Gastrocnemius medialis (tissue), 4 donors: Measurements from ENCODE around the gene ALG12.

ENCODE experiments used
- POLR2A ChIP-seq, 2 donors: fragments of 450-650 bp; IDR thresholded peaks; one replicate each; pipeline ENCODE4 v1.6.1; 2017; ENCODE audit warnings: antibody characterized with exemption in 2 of 2, mild to moderate bottlenecking in 2 of 2, moderate library complexity in 2 of 2
- TF ChIP-seq, protein P1 (sequence below), 5 experiments: fragments of 450-650 bp in 3 of 5; fragments of 200-600 bp in 2 of 5; sonication (generic) in 2 of 5; IDR thresholded peaks in 4 of 5; conservative IDR thresholded peaks in 1 of 5; 1 replicate in 4 of 5; 2 replicates in 1 of 5; pipeline ENCODE4 v1.5.1; 2016 to 2019; ENCODE audit warnings: antibody characterized with exemption in 5 of 5, mild to moderate bottlenecking in 3 of 5, moderate library complexity in 3 of 5

DNA sequence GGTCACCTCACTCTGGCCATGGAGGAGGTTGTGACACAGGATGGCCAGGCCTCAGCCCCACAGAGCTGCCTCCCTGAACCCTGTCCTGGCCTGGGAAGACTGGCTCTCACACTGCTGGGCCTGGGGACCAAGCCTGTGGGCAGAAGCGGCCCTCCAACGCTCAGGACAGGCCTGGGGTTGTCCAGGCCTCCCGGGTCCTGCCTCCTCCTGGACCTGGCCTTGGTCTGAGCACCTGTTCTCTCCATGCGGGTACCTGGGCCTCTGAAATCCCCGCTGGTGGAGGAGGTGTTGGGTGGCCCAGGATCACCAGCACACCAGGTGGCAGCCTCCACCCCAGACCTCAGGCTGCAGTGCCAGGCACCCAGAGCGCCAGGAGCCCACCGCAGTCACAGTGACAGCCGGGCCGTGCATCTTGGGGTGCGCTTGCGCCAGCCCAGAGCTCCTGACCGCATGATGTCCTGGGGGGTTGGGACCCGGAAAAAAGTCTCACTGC is 26.2 kb upstream of the ALG12 start:
- TF ChIP-seq, protein P1, sequence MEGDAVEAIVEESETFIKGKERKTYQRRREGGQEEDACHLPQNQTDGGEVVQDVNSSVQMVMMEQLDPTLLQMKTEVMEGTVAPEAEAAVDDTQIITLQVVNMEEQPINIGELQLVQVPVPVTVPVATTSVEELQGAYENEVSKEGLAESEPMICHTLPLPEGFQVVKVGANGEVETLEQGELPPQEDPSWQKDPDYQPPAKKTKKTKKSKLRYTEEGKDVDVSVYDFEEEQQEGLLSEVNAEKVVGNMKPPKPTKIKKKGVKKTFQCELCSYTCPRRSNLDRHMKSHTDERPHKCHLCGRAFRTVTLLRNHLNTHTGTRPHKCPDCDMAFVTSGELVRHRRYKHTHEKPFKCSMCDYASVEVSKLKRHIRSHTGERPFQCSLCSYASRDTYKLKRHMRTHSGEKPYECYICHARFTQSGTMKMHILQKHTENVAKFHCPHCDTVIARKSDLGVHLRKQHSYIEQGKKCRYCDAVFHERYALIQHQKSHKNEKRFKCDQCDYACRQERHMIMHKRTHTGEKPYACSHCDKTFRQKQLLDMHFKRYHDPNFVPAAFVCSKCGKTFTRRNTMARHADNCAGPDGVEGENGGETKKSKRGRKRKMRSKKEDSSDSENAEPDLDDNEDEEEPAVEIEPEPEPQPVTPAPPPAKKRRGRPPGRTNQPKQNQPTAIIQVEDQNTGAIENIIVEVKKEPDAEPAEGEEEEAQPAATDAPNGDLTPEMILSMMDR (IDR thresholded peaks at IDR 0.05 in 4 of 5, conservative IDR thresholded peaks at IDR 0.05 in 1 of 5): no peak
- TF ChIP-seq POLR2A (IDR thresholded peaks at IDR 0.05): no peak
